ENCODE measurements around the gene NF1.

- TF ChIP-seq POLR2AphosphoS5 (IDR thresholded peaks at IDR 0.05) (no peak), CTCF (IDR thresholded peaks at IDR 0.05) (no peak)
These were observed 171.3 kb downstream of the NF1 start for GRCh38 chr17:31266042-31266441.

All from gastroesophageal sphincter (tissue), 3 donors.